Loucy (cell line): ENCODE measurements around the gene USP38.

Experiments
- H2AFZ ChIP-seq: fragments of 200-600 bp; sonication (generic); 2 replicates; pipeline ENCODE4 v1.6.0; 2016; ENCODE audit warnings: antibody characterized with exemption, mild to moderate bottlenecking, low read length, moderate library complexity
- H3F3A ChIP-seq: fragments of 200-600 bp; 2 replicates; pipeline ENCODE4 v1.6.0; 2016; ENCODE audit warnings: antibody characterized with exemption, low read depth, mild to moderate bottlenecking
- H3K27me3 ChIP-seq: fragments of 200-600 bp; sonication (generic); 2 replicates; pipeline ENCODE4 v1.6.1; 2014; ENCODE audit warnings: low read length, mild to moderate bottlenecking; ENCODE audit not compliant: insufficient read depth, poor library complexity, severe bottlenecking
- H3K36me3 ChIP-seq: fragments of 200-600 bp; sonication (generic); 2 replicates; pipeline ENCODE4 v1.6.1; 2016; ENCODE audit warnings: low read length; ENCODE audit not compliant: insufficient read depth
- H3K4me1 ChIP-seq: fragments of 200-600 bp; sonication (generic); 2 replicates; pipeline ENCODE4 v1.5.1; 2014; ENCODE audit warnings: low read length, mild to moderate bottlenecking; ENCODE audit not compliant: insufficient read depth, poor library complexity, severe bottlenecking
- H3K4me2 ChIP-seq: fragments of 200-600 bp; sonication (generic); 2 replicates; pipeline ENCODE4 v1.6.0; 2014; ENCODE audit warnings: antibody characterized with exemption, low read length, low read depth, mild to moderate bottlenecking; ENCODE audit not compliant: poor library complexity, severe bottlenecking
- H3K4me3 ChIP-seq: fragments of 200-600 bp; sonication (generic); 2 replicates; pipeline ENCODE4 v1.5.1; 2014; ENCODE audit warnings: low read length, mild to moderate bottlenecking, mixed read lengths; ENCODE audit not compliant: poor library complexity, severe bottlenecking
- H3K79me2 ChIP-seq: fragments of 200-600 bp; sonication (generic); 2 replicates; pipeline ENCODE4 v1.6.1; 2014; ENCODE audit warnings: low read length; ENCODE audit not compliant: insufficient read depth
- H3K9ac ChIP-seq: fragments of 200-600 bp; sonication (generic); 2 replicates; pipeline ENCODE4 v1.6.0; 2014; ENCODE audit warnings: mild to moderate bottlenecking, low read depth, low read length, moderate library complexity; ENCODE audit not compliant: poor library complexity, severe bottlenecking
- H3K9me2 ChIP-seq: fragments of 200-600 bp; sonication (generic); replicated peaks from 2 replicates; pipeline ENCODE4 v1.6.1; 2016; ENCODE audit warnings: low read depth, low read length, mixed read lengths
- H3K9me3 ChIP-seq: fragments of 200-600 bp; sonication (generic); 2 replicates; pipeline ENCODE4 v1.6.1; 2014; ENCODE audit warnings: mild to moderate bottlenecking, antibody characterized with exemption, low read length, low read depth; ENCODE audit not compliant: insufficient read depth
- H4K20me1 ChIP-seq: fragments of 200-600 bp; sonication (generic); 2 replicates; pipeline ENCODE4 v1.6.0; 2014; ENCODE audit warnings: antibody characterized with exemption, low read length, mild to moderate bottlenecking; ENCODE audit not compliant: insufficient read depth, poor library complexity, severe bottlenecking
- EZH2phosphoT487 ChIP-seq: fragments of 200-600 bp; IDR thresholded peaks from 2 replicates; pipeline ENCODE4 v1.6.1; 2018; ENCODE audit warnings: antibody characterized with exemption, mild to moderate bottlenecking, moderate library complexity, borderline replicate concordance
- TF ChIP-seq, protein P1 (sequence below): fragments of 200-600 bp; sonication (generic); conservative IDR thresholded peaks from 2 replicates; pipeline ENCODE4 v1.5.1; 2014; ENCODE audit warnings: mild to moderate bottlenecking, antibody characterized with exemption, low read length

USP38 gene

DNA sequence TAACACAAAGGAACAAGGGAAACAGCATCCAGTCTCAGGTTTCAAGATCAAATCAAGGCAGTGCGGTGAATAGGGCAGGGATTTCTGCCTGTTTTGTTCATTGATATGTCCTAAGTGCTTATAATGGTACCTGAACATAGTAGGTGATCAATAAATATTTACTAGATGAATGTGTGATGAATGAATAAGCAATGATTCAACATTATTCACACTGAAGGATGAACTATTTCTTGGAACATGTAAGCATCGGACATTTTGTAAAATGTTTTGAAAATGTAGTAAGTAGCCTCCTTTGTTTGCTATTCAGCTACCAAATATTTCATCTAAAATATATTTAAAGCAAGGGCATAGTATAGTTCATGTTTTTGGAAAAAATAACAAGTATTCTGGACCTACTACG, 67.8 kb downstream of the USP38 start:
- Histone ChIP-seq H3K36me3 (no peaks in the 10 kb centered on the region), H3K9me3 (no peaks in the 10 kb centered on the region), H3K4me2 (no peak overlapping the region), H3K4me1 (peaks cover 4% of the 10 kb centered on the region), H3F3A (no peaks in the 10 kb centered on the region), H2AFZ (no peak overlapping the region), H3K9ac (no peak overlapping the region), H4K20me1 (no peaks in the 10 kb centered on the region), H3K79me2 (no peaks in the 10 kb centered on the region), H3K27me3 (no peaks in the 10 kb centered on the region), H3K4me3 (no peak overlapping the region), H3K9me2 (no peaks in the 10 kb centered on the region; the same call in 1 of the 2 replicates)
- TF ChIP-seq, protein P1, sequence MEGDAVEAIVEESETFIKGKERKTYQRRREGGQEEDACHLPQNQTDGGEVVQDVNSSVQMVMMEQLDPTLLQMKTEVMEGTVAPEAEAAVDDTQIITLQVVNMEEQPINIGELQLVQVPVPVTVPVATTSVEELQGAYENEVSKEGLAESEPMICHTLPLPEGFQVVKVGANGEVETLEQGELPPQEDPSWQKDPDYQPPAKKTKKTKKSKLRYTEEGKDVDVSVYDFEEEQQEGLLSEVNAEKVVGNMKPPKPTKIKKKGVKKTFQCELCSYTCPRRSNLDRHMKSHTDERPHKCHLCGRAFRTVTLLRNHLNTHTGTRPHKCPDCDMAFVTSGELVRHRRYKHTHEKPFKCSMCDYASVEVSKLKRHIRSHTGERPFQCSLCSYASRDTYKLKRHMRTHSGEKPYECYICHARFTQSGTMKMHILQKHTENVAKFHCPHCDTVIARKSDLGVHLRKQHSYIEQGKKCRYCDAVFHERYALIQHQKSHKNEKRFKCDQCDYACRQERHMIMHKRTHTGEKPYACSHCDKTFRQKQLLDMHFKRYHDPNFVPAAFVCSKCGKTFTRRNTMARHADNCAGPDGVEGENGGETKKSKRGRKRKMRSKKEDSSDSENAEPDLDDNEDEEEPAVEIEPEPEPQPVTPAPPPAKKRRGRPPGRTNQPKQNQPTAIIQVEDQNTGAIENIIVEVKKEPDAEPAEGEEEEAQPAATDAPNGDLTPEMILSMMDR = no peak
- TF ChIP-seq EZH2phosphoT487 = no peak

DNA sequence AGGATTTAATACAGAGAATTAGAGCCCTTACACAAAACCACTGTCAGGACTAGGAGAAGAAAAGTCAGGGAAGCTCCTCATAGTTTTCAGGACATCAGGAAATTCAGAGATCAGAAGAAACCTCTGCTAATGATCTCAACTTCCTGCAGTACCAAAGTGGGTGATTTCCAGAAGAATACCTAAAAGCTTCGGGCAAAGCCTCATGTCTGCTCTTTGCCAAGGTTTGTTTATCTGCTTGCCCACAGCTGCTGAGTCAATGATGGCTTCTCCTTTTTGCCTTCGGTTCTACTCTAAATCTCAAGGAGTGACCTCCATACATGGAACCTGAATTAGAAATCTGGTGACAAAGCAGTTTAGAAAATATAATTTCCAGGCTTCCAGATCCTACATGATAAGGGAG, 68.4 kb downstream of the USP38 start:
- Histone ChIP-seq H3K4me1 (peaks cover 4% of the 10 kb centered on the region), H4K20me1 (no peaks in the 10 kb centered on the region), H3K9me3 (no peaks in the 10 kb centered on the region), H3K27me3 (no peaks in the 10 kb centered on the region), H3F3A (no peaks in the 10 kb centered on the region), H3K79me2 (no peaks in the 10 kb centered on the region), H3K9ac (no peak overlapping the region), H3K4me3 (no peak overlapping the region), H3K9me2 (no peaks in the 10 kb centered on the region; the same call in 1 of the 2 replicates), H3K4me2 (no peak overlapping the region), H3K36me3 (no peaks in the 10 kb centered on the region), H2AFZ (no peak overlapping the region)
- TF ChIP-seq EZH2phosphoT487 = no peak
- TF ChIP-seq, protein P1 = no peak

DNA sequence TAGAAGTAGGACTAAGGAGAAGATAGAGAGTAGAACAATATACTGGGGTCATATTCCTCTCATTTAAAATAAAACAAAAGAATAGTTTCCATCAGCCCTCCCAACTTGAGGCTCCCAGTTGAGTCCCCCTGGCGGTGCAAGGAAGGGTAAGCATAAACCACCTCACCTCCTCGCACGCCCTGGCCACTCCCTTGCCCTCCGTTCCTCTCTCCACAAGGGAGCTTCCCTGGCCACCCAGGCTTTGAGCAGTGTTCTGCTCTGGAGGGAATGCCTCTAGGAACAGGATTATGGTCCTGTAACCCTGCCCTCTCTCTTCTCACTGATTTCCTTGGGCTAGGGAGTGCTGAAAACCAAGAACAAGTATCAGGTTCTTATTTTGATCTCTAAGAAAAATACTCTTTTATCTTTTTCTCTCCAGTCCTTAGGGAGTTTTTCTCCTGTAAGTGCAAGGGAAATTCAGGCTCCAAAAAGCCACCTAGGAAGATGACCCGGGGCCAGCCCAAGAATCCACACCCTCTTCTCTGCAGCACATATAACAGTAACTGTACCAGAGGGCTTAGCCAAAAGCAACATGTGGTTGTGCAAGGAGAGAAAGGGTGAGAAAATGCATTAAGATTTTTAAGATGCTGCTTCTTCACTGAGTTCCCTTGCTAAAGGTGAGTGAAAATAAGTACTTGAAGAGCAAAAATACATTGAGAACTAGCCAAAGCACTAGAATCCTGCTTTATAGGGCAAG, 69.9 kb downstream of the USP38 start:
- no peaks in the 10 kb centered on the region for H4K20me1 ChIP-seq
- H3K9me2 ChIP-seq = no peaks in the 10 kb centered on the region; the same call in 1 of the 2 replicates
- peaks cover 4% of the 10 kb centered on the region for H3K4me1 ChIP-seq
- H3K4me2 ChIP-seq = no peak overlapping the region
- TF ChIP-seq, protein P1 = no peak
- no peak for TF ChIP-seq EZH2phosphoT487
- H3F3A ChIP-seq = no peaks in the 10 kb centered on the region
- no peak overlapping the region for H3K9ac ChIP-seq
- H3K9me3 ChIP-seq = no peaks in the 10 kb centered on the region
- H3K36me3 ChIP-seq = no peaks in the 10 kb centered on the region
- no peaks in the 10 kb centered on the region for H3K79me2 ChIP-seq
- no peak overlapping the region for H2AFZ ChIP-seq
- H3K4me3 ChIP-seq = no peak overlapping the region
- H3K27me3 ChIP-seq = no peaks in the 10 kb centered on the region
